Right lobe of liver (tissue), 6 donors: ENCODE measurements around the gene KIF12. TPM values are rescaled to one million over a fixed set of nuclear protein-coding genes. Genes with fewer than 3 reads are reported as not detected.
A peak's percentile ranks its signal among the peaks of the same experiment; 100 is the strongest.

ENCODE experiments used
- ATAC-seq, 4 donors: fragments of 200-7000 bp; cut with Tn5 transposase; one replicate each; pipeline ENCODE4 v1.9.1; 2020; ENCODE audit warnings: mild to moderate bottlenecking in 4 of 4, moderate library complexity in 4 of 4
- DNase-seq, 3 donors: peaks; one replicate each; pipeline ENCODE4 v3.0.0-alpha.2; 2020
- H3K27ac ChIP-seq, 3 donors: fragments of 200-600 bp; one replicate each; pipeline ENCODE4 v1.8.0; 2022
- H3K27me3 ChIP-seq, 2 donors: fragments of 200-600 bp; one replicate each; pipeline ENCODE4 v1.8.0; 2022
- H3K36me3 ChIP-seq, 4 donors: fragments of 200-600 bp; sonication (generic) in 1 of 4; one replicate each; pipeline versions ENCODE4 v1.5.1 to v1.8.0; 2017 to 2022; ENCODE audit warnings: control low read depth in 1 of 4
- H3K4me1 ChIP-seq, 4 donors: fragments of 200-600 bp; sonication (generic) in 1 of 4; one replicate each; pipeline versions ENCODE4 v1.5.1 to v1.8.0; 2017 to 2022; ENCODE audit warnings: control low read depth in 1 of 4
- H3K4me3 ChIP-seq, 3 donors: fragments of 200-600 bp; one replicate each; pipeline ENCODE4 v1.8.0; 2022
- H3K9me3 ChIP-seq, 4 donors: fragments of 200-600 bp; sonication (generic) in 1 of 4; one replicate each; pipeline versions ENCODE4 v1.5.1 to v1.8.0; 2017 to 2022; ENCODE audit warnings: control low read depth in 1 of 4
- CTCF ChIP-seq, 4 donors: fragments of 200-600 bp in 3 of 4; fragments of 450-650 bp in 1 of 4; IDR thresholded peaks; one replicate each; pipeline versions ENCODE4 v1.5.1 to v1.8.0; 2016 to 2022; ENCODE audit warnings: antibody characterized with exemption in 4 of 4, mild to moderate bottlenecking in 2 of 4
- POLR2A ChIP-seq: fragments of 450-650 bp; IDR thresholded peaks from one replicate; pipeline ENCODE4 v1.6.1; 2017; ENCODE audit warnings: antibody characterized with exemption, mild to moderate bottlenecking
- WGBS: methylation state at CpG from one replicate; pipeline ENCODE4 v1.1.6; 2018; ENCODE audit warnings: low coverage, low lambda C conversion rate; ENCODE audit not compliant: insufficient coverage; ENCODE audit errors: missing lambda C conversion rate; 5-methylcytosine and 5-hydroxymethylcytosine counted together
- intact Hi-C, 2 donors: fragments of 100-400 bp; cut with DNase I; formaldehyde crosslinking; loops; one replicate each; pipeline versions ENCODE4 v1.11.2 to v1.14.1; 2022
- total RNA-seq, 6 experiments: library from RNA; depleted of rRNA in 2 of 6; stranded (reverse); fragments of >200 nt in 2 of 6; fragmentation: NEBNext Ultra II Directional in 3 of 6; extraction: Animal tissue kit (Norgen Biotek cat#: 25700) in 3 of 6; gene quantifications; one replicate each; pipeline versions ENCODE4 v1.1.0 to v1.2.4, GENCODE V29; 2016 to 2023
- donor health status: DM: no; HTN: yes; CAD: no.
- donor health status: DM: no; HTN: no; CAD: no.
- donor health status: DM: no; HTN: no; CAD: no.
- donor health status: DM: no; HTN: yes; CAD: no.
- donor health status: DM: no; HTN: yes; CAD: no.

The KIF12 gene
- total RNA-seq, 6 experiments from 2014 or later, result 3.1 to 24.3 (median 14.2) TPM

- no CpG with 5 or more reads among the region's 9 CpGs for WGBS
- peak in 1 of 3 donors; percentile 32 for DNase-seq
Measured at GRCh38 chr9:114093761-114094505, 5.2 kb downstream of the KIF12 start.

GRCh38 chr9:114093031-114093471 is 6.0 kb downstream of the KIF12 start:
- Histone ChIP-seq H3K9me3 (no peaks in the 10 kb centered on the region), H3K36me3 (peaks cover 0 to 4% (median 0%) of the 10 kb centered on the region in 4 donors), H3K4me3 (no peak overlapping the region), H3K27me3 (no peaks in the 10 kb centered on the region), H3K4me1 (peaks cover 0 to 6% (median 0%) of the 10 kb centered on the region in 4 donors), H3K27ac (no peak overlapping the region)
- TF ChIP-seq CTCF (IDR thresholded peaks at IDR 0.05) (no peak), POLR2A (no peak)
- intact Hi-C loops, result no loop called here
- DNase-seq (peak in 1 of 3 donors; percentile 37), ATAC-seq (no peak)
- no CpG with 5 or more reads among the region's 4 CpGs for WGBS

More at GRCh38 chr9:114093761-114094505, 5.2 kb downstream of the KIF12 start:
- Histone ChIP-seq H3K4me3 (no peak overlapping the region), H3K27me3 (no peaks in the 10 kb centered on the region), H3K36me3 (peaks cover 0 to 4% (median 0%) of the 10 kb centered on the region in 4 donors), H3K9me3 (no peaks in the 10 kb centered on the region), H3K27ac (no peak overlapping the region), H3K4me1 (peaks cover 0 to 8% (median 0%) of the 10 kb centered on the region in 4 donors)
- ATAC-seq, result no peak
- intact Hi-C loops, result no loop called here
- TF ChIP-seq POLR2A (no peak), CTCF (IDR thresholded peaks at IDR 0.05) (no peak)

DNA sequence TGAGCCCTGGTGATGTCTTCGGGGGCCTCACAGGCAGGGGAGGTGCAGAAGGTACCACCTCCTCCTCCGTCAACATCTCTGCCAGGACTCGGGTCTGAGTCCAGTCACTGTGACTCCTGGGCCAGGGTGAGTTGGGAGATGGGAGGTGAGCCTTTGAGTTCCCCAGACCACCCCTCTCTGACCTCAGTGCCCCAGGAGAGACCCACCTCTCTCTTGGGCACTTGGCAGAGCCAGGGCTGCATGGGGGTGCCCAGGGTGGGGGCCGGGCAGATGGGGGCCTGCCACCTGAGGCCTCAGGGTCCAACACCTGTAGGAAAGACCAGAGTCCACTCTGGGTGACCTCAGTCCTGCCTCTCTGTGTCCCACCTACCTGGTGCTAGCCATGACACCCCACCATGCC is 6.8 kb downstream of the KIF12 start:
- DNase-seq (peak in 1 of 3 donors; percentile 31), ATAC-seq (no peak)
- no peaks in the 10 kb centered on the region for H3K4me1 ChIP-seq
- H3K4me3 ChIP-seq, result no peak overlapping the region
- intact Hi-C loops, result no loop called here
- WGBS, result 83% methylated on average over 1 of the region's 4 CpGs
- H3K36me3 ChIP-seq, result peaks cover 0 to 4% (median 0%) of the 10 kb centered on the region in 4 donors
- H3K27ac ChIP-seq, result no peak overlapping the region
- no peak for TF ChIP-seq POLR2A
- no peak for TF ChIP-seq CTCF (IDR thresholded peaks at IDR 0.05)
- H3K9me3 ChIP-seq, result no peaks in the 10 kb centered on the region
- no peaks in the 10 kb centered on the region for H3K27me3 ChIP-seq

DNA sequence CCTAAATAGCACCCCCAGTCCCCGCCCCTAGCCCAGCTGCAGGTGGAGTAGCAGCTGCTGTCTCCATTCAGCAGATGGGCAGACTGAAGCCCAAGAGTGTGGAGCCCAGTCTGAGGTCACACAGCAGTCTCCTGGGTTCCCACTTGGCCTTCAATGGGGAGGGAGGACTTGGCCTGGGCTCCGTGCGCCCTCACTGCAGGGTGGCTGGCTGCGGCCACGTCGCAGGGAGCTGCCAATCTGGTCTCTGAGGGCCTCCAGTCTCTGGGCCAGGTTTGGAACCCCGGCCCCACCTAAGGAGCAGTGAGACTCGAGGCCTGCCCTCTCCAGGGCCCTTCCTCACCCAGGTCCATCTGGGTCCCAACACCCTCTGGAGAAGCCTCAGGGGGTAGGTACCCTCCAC is 7.4 kb downstream of the KIF12 start:
- no peak for ATAC-seq
- Histone ChIP-seq H3K27me3 (no peaks in the 10 kb centered on the region), H3K36me3 (peaks cover 0 to 4% (median 0%) of the 10 kb centered on the region in 4 donors), H3K4me1 (no peaks in the 10 kb centered on the region), H3K9me3 (no peaks in the 10 kb centered on the region), H3K27ac (no peak overlapping the region), H3K4me3 (no peak overlapping the region)
- TF ChIP-seq CTCF (IDR thresholded peaks at IDR 0.05) (no peak), POLR2A (no peak)
- no CpG with 5 or more reads among the region's 8 CpGs for WGBS
- peak in 1 of 3 donors; percentile 31 for DNase-seq
- intact Hi-C loops, result no loop called here
